ENCODE data around the gene ZCCHC7. TPM values are rescaled to one million over a fixed set of nuclear protein-coding genes. Genes with fewer than 3 reads are reported as not detected.

Gene ZCCHC7
- total RNA-seq, 1 donor from 2014 or later = 26.9 TPM

GRCh38 chr9:37262410-37262809 is 142.0 kb downstream of the ZCCHC7 start:
- TF ChIP-seq CTCF (IDR thresholded peaks at IDR 0.05; ENCODE audit: insufficient read depth, low read length, severe bottlenecking) = peak; percentile 13
- Histone ChIP-seq H3K4me3 (ENCODE audit: low read depth, low read length) (no peak overlapping the region), H3K36me3 (ENCODE audit: control insufficient read depth, insufficient read depth, low read length) (no peaks in the 10 kb centered on the region), H3K27me3 (ENCODE audit: control insufficient read depth, insufficient read depth, low read length) (no peaks in the 10 kb centered on the region)
- DNase-seq (ENCODE audit: low read depth) (peak; percentile 8), FAIRE-seq (no peak)

GRCh38 chr9:37264539-37264938 is 144.2 kb downstream of the ZCCHC7 start:
- DNase-seq (ENCODE audit: low read depth) (no peak), FAIRE-seq (no peak)
- no peak for TF ChIP-seq CTCF (IDR thresholded peaks at IDR 0.05; ENCODE audit: insufficient read depth, low read length, severe bottlenecking)
- Histone ChIP-seq H3K27me3 (ENCODE audit: control insufficient read depth, insufficient read depth, low read length) (no peaks in the 10 kb centered on the region), H3K36me3 (ENCODE audit: control insufficient read depth, insufficient read depth, low read length) (no peaks in the 10 kb centered on the region), H3K4me3 (ENCODE audit: low read depth, low read length) (no peak overlapping the region)

GRCh38 chr9:37266630-37267029 is 146.3 kb downstream of the ZCCHC7 start:
- no peaks in the 10 kb centered on the region for H3K27me3 ChIP-seq (ENCODE audit: control insufficient read depth, insufficient read depth, low read length)
- no peak for TF ChIP-seq CTCF (IDR thresholded peaks at IDR 0.05; ENCODE audit: insufficient read depth, low read length, severe bottlenecking)
- FAIRE-seq (no peak), DNase-seq (ENCODE audit: low read depth) (no peak)
- H3K36me3 ChIP-seq (ENCODE audit: control insufficient read depth, insufficient read depth, low read length) = no peaks in the 10 kb centered on the region
- H3K4me3 ChIP-seq (ENCODE audit: low read depth, low read length) = no peak overlapping the region

GRCh38 chr9:37269221-37269620 is 148.8 kb downstream of the ZCCHC7 start:
- H3K4me3 ChIP-seq (ENCODE audit: low read depth, low read length) = no peak overlapping the region
- no peak for TF ChIP-seq CTCF (IDR thresholded peaks at IDR 0.05; ENCODE audit: insufficient read depth, low read length, severe bottlenecking)
- FAIRE-seq (no peak), DNase-seq (ENCODE audit: low read depth) (no peak)
- no peaks in the 10 kb centered on the region for H3K36me3 ChIP-seq (ENCODE audit: control insufficient read depth, insufficient read depth, low read length)
- H3K27me3 ChIP-seq (ENCODE audit: control insufficient read depth, insufficient read depth, low read length) = no peaks in the 10 kb centered on the region

GRCh38 chr9:37271679-37272078 is 151.3 kb downstream of the ZCCHC7 start:
- Histone ChIP-seq H3K27me3 (ENCODE audit: control insufficient read depth, insufficient read depth, low read length) (no peaks in the 10 kb centered on the region), H3K4me3 (ENCODE audit: low read depth, low read length) (no peak overlapping the region), H3K36me3 (ENCODE audit: control insufficient read depth, insufficient read depth, low read length) (no peaks in the 10 kb centered on the region)
- no peak for FAIRE-seq
- no peak for DNase-seq (ENCODE audit: low read depth)
- TF ChIP-seq CTCF (IDR thresholded peaks at IDR 0.05; ENCODE audit: insufficient read depth, low read length, severe bottlenecking) = no peak

- no peak for DNase-seq (ENCODE audit: low read depth)
- no peaks in the 10 kb centered on the region for H3K36me3 ChIP-seq (ENCODE audit: control insufficient read depth, insufficient read depth, low read length)
- no peaks in the 10 kb centered on the region for H3K27me3 ChIP-seq (ENCODE audit: control insufficient read depth, insufficient read depth, low read length)
- no peak for FAIRE-seq
- TF ChIP-seq CTCF (IDR thresholded peaks at IDR 0.05; ENCODE audit: insufficient read depth, low read length, severe bottlenecking) = no peak
- H3K4me3 ChIP-seq (ENCODE audit: low read depth, low read length) = no peak overlapping the region
These were observed 153.2 kb downstream of the ZCCHC7 start for GRCh38 chr9:37273595-37273994.
